ENCODE data around the gene OR8B12.

DNA sequence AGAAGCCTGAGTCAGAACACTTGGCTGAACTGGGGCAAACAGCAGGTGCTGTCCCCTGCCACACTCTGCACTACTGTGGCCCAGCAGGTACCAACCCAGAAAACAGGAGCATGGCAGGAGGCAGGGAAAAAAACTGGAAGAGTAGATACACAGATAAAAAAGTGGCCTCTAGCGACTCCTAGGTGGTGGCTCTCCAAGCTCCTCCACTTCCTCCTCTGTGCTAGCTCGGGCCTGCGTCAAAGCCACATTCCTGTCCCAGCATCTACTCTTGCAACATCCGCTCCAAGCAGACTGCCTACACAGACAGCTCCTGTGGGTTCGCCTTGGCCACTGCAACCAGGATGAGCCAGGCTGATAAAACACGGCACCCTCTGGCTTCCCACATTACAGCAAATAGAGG, 6.9 kb downstream of the OR8B12 start:
- no peak for TF ChIP-seq RARB (CRISPR knock-in tag; IDR thresholded peaks at IDR 0.05)
- TF ChIP-seq ZNF70 (CRISPR knock-in tag; IDR thresholded peaks at IDR 0.05): no peak
- TF ChIP-seq CSDC2 (CRISPR knock-in tag; IDR thresholded peaks at IDR 0.05): no peak
- TF ChIP-seq, protein P1, sequence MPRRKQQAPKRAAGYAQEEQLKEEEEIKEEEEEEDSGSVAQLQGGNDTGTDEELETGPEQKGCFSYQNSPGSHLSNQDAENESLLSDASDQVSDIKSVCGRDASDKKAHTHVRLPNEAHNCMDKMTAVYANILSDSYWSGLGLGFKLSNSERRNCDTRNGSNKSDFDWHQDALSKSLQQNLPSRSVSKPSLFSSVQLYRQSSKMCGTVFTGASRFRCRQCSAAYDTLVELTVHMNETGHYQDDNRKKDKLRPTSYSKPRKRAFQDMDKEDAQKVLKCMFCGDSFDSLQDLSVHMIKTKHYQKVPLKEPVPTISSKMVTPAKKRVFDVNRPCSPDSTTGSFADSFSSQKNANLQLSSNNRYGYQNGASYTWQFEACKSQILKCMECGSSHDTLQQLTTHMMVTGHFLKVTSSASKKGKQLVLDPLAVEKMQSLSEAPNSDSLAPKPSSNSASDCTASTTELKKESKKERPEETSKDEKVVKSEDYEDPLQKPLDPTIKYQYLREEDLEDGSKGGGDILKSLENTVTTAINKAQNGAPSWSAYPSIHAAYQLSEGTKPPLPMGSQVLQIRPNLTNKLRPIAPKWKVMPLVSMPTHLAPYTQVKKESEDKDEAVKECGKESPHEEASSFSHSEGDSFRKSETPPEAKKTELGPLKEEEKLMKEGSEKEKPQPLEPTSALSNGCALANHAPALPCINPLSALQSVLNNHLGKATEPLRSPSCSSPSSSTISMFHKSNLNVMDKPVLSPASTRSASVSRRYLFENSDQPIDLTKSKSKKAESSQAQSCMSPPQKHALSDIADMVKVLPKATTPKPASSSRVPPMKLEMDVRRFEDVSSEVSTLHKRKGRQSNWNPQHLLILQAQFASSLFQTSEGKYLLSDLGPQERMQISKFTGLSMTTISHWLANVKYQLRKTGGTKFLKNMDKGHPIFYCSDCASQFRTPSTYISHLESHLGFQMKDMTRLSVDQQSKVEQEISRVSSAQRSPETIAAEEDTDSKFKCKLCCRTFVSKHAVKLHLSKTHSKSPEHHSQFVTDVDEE (CRISPR knock-in tag; IDR thresholded peaks at IDR 0.05): no peak

Data from SK-N-SH treated with all-trans-retinoic acid at 6 μM for 48 hours (cell line).